Daoy (cell line): ENCODE measurements around the gene DAPK3. TPM values are rescaled to one million over a fixed set of nuclear protein-coding genes. Genes with fewer than 3 reads are reported as not detected.
"Not testable (repeated sequence)": the region's sequence is repeated elsewhere in the genome, so short reads cannot be mapped to it uniquely, and the experiment has no call there.

Experiments
- DNase-seq: peaks from one replicate; pipeline ENCODE4 v3.0.0-alpha.2; 2015; ENCODE audit warnings: low read depth
- total RNA-seq: library from RNA; depleted of rRNA; stranded (reverse); fragments of >200 nt; shearing (Covaris generic); gene quantifications from 2 replicates; pipeline ENCODE4 v1.2.3, GENCODE V29; 2014; rRNA removed

DAPK3 gene
- total RNA-seq, result 133 and 135 TPM in 2 replicates

GRCh38 chr19:3970808-3971598, at the start of gene DAPK3:
Gene DAPK3, minus strand, starts transcription at chr19:3971099. Its CDS starts 1,364 bp downstream, at chr19:3969735.
- peak; percentile 99 for DNase-seq

GRCh38 chr19:4019578-4019977, 48.7 kb upstream of the DAPK3 start:
- no peak for DNase-seq

- no peak for DNase-seq
These were observed 48.0 kb upstream of the DAPK3 start for GRCh38 chr19:4018775-4019504.

- DNase-seq, result no peak
These were observed 47.3 kb upstream of the DAPK3 start for GRCh38 chr19:4018140-4018613.

GRCh38 chr19:4016903-4017638, 46.2 kb upstream of the DAPK3 start:
- no peak for DNase-seq

GRCh38 chr19:4016486-4016885, 45.6 kb upstream of the DAPK3 start:
- no peak for DNase-seq

- DNase-seq, result no peak
These were observed 45.0 kb upstream of the DAPK3 start for GRCh38 chr19:4015705-4016402.

- DNase-seq, result no peak
These were observed 43.9 kb upstream of the DAPK3 start for GRCh38 chr19:4014541-4015491.

- no peak for DNase-seq
These were observed 43.1 kb upstream of the DAPK3 start for GRCh38 chr19:4013886-4014540.

- no peak for DNase-seq
These were observed 42.2 kb upstream of the DAPK3 start for GRCh38 chr19:4012975-4013634.

GRCh38 chr19:4012092-4012974, 41.4 kb upstream of the DAPK3 start:
- DNase-seq, result no peak

- not testable (repeated sequence) for DNase-seq
These were observed 40.5 kb upstream of the DAPK3 start for GRCh38 chr19:4011430-4011829.

- no peak for DNase-seq
These were observed 39.9 kb upstream of the DAPK3 start for GRCh38 chr19:4010808-4011110.

- DNase-seq, result no peak
These were observed 39.3 kb upstream of the DAPK3 start for GRCh38 chr19:4009990-4010807.

GRCh38 chr19:4007836-4008539, 37.1 kb upstream of the DAPK3 start:
- DNase-seq, result peak; percentile 41

GRCh38 chr19:4007021-4007835, 36.3 kb upstream of the DAPK3 start, which contains the start of gene PIAS4:
Gene PIAS4, plus strand, starts transcription at chr19:4007736. Its CDS starts 25 bp downstream, at chr19:4007761.
- DNase-seq, result peak; percentile 99
